K562 (cell line): ENCODE results near the gene CDH12. TPM values are rescaled to one million over a fixed set of nuclear protein-coding genes. Genes with fewer than 3 reads are reported as not detected.

Experiments used
- HIVEP1 ChIP-seq: fragments of 250-450 bp; sonication (Bioruptor Pico); IDR thresholded peaks from 2 replicates; pipeline ENCODE4 v1.4.0; 2020; ENCODE audit warnings: mild to moderate bottlenecking
- NR4A1 ChIP-seq, 2 experiments: fragments of 250-450 bp in 1 of 2; fragments of 450-650 bp in 1 of 2; sonication (Bioruptor Pico) in 1 of 2; IDR thresholded peaks; 2 replicates each; pipeline versions ENCODE4 v1.4.0 to v1.6.1; 2016 to 2020; ENCODE audit warnings: mild to moderate bottlenecking in 2 of 2, missing compliant biosample characterization in 1 of 2, missing genetic modification characterization in 1 of 2, moderate library complexity in 1 of 2
- PCBP2 ChIP-seq: fragments of 200-400 bp; formaldehyde crosslinking; IDR thresholded peaks from 2 replicates; pipeline ENCODE4 v1.6.1; 2018; ENCODE audit warnings: low read length, low read depth, mild to moderate bottlenecking, moderate library complexity; ENCODE audit not compliant: poor library complexity, severe bottlenecking
- SFPQ ChIP-seq: fragments of 200-400 bp; formaldehyde crosslinking; IDR thresholded peaks from 2 replicates; pipeline ENCODE4 v1.6.1; 2017; ENCODE audit warnings: mild to moderate bottlenecking, low read depth, low read length, moderate library complexity
- STAT6 ChIP-seq: sonication (generic); formaldehyde crosslinking; IDR thresholded peaks from 2 replicates; pipeline ENCODE4 v1.8.1; 2023; ENCODE audit warnings: mild to moderate bottlenecking, missing genetic modification reagents
- XRCC3 ChIP-seq: fragments of 450-650 bp; IDR thresholded peaks from 2 replicates; pipeline ENCODE4 v1.6.1; 2017; ENCODE audit warnings: mild to moderate bottlenecking, moderate library complexity
- polyA plus RNA-seq, 8 experiments: library from polyadenylated mRNA; depleted of rRNA in 4 of 8; stranded (reverse) in 5 of 8; unstranded in 3 of 8; fragments of >200 nt; fragmentation: Nextera tagmentation in 2 of 8; fragmentation: Illumina TruSeq in 1 of 8; extraction: Ambion mirVana in 2 of 8; extraction: Trizol in 1 of 8; gene quantifications; 2 replicates each; pipeline versions ENCODE4 v1.2.1 to v1.2.3, GENCODE V29; 2011 to 2014; ENCODE audit warnings: inconsistent platforms in 1 of 8, missing spikeins in 1 of 8
- total RNA-seq, 7 experiments: library from RNA; depleted of rRNA in 6 of 7; stranded (reverse); fragments of >200 nt in 6 of 7; fragmentation: Illumina TruSeq in 2 of 7; extraction: Trizol in 2 of 7; gene quantifications; 2 replicates each; pipeline versions ENCODE4 v1.2.1 to v1.2.3, GENCODE V29; 2011 to 2021; ENCODE audit warnings: low replicate concordance in 1 of 7

Gene CDH12
- total and polyA plus RNA-seq, 9 of the 15 experiments (the other 6 are each of a cell fraction or from before 2014, with no cell fraction given) = 0.03 to 1.7 (median 0.37) TPM

- TF ChIP-seq SFPQ (no peak), NR4A1 (CRISPR knock-in tag; IDR thresholded peaks at IDR 0.05) (no peak), NR4A1 (tag; IDR thresholded peaks at IDR 0.05) (no peak), STAT6 (CRISPR knock-in tag) (no peak), XRCC3 (no peak), PCBP2 (no peak), HIVEP1 (no peak)
These were observed 101.6 kb downstream of the CDH12 start (continued) for GRCh38 chr5:22751536-22751935.
